HG02970 (cell line): Measurements from ENCODE around the gene VPS25.
"Not testable (repeated sequence)": the region's sequence is repeated elsewhere in the genome, so short reads cannot be mapped to it uniquely, and the experiment has no call there.

Source experiments
- ATAC-seq: cut with Tn5 transposase; IDR thresholded peaks from one replicate; pipeline ENCODE4 v1.9.1; 2021; ENCODE audit warnings: mild to moderate bottlenecking, moderate library complexity, moderate number of reproducible peaks; ENCODE audit not compliant: unreplicated experiment, low FRiP score

Gene VPS25

DNA sequence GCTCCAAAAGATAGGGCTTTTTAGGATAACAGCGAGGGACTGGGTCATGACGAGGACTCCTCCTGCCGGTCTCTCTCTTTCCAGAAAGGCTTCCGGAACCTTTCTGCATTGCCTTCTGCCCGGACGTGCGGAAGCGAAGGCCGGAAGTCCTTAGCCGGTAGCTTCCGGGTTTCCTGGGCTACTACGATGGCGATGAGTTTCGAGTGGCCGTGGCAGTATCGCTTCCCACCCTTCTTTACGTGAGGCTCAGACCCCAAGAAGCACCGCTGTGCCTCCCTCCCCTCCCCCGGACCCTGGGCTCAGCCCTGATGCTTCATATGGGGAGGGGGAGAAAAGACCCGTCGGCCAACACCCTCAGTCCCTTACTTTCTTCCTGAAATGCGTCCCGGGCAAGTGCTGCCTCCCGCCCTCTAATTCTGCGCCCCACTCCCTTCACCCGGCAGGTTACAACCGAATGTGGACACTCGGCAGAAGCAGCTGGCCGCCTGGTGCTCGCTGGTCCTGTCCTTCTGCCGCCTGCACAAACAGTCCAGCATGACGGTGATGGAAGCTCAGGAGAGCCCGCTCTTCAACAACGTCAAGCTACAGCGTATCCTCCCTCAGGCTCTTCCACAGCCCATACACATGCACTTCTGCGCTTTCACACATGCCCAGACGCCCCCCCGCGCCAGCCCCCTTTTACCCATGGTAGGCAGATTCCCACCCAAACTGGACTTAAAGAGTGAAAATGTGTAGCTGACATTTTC lies at the start of gene VPS25:
VPS25 (plus strand) TSS at position 160 of the 746 bp plus-strand sequence; CDS start at position 187, 27 bp downstream.
- ATAC-seq: peak; percentile 76

DNA sequence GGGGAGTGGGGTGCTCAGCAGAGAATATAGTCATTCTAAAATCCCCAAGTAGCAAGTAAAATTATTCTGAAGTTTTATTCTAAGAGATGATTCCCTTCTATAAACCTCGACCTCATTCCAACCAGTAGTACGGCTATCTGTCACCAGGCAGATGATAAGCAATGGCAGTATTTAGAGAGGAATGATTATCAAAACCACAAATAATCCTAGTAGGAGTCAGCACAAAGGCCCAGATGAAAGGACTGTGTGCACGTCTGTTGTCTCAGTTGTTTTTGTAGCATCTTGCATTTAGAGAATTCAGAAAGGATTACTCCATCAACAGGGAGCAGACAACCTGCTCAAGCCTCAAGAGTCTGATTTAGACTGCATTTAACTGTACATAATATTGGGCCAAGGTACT lies 49.6 kb upstream of the VPS25 start:
- no peak for ATAC-seq

DNA sequence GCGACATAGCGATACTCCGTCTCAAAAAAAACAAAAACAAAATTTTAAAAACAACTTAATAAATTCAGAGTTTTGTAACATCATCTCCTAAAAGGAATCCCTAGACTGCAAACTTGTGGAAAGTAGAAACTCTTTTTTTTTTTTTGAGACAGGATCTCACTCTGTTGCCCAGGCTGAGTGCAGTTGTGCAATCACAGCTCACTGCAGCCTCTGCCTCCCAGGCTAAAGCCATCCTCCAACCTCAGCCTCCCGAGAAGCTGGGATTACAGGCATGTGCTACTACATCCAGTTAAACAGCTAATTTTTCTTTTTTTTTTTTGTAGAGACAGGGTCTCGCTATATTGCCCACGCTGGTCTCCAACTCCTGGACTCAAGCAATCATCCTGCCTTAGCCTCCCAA lies 48.1 kb upstream of the VPS25 start:
- ATAC-seq: no peak

DNA sequence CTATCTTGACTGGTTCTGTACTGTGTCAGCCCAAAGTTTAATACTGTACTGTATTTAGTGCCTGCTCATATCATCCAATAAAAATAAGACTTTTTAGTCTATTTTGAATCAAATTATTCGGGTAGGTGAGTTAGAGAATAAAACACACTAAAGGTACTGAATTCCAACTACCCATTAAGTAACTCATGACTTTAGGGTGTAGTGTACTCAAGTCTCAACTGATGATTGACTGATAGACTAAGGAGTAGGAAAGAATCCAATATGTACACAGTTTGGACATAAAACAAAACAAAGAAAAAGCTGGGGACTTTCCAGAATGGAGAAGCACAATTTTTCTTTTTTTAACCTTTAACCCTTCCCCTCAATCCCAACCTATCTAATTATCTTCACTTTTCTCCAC lies 32.5 kb upstream of the VPS25 start:
- ATAC-seq: no peak

DNA sequence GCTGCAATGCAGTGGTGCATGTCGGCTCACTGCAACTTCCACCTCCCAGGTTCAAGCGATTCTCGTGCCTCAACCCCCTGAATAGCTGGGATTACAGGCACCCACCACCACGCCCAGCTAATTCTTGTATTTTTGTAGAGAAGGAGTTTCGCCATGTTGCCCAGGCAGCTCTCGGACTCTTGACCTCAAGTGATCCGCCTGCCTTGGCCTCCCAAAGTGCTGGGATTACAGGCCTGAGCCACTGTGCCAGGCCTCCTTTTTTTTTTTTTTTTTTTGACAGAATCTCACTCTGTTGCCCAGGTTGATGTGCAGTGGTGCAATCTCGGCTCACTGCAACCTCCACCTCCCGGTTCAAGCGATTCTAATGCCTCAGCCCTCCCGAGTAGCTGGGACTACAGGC lies 30.3 kb upstream of the VPS25 start:
- ATAC-seq: not testable (repeated sequence)

DNA sequence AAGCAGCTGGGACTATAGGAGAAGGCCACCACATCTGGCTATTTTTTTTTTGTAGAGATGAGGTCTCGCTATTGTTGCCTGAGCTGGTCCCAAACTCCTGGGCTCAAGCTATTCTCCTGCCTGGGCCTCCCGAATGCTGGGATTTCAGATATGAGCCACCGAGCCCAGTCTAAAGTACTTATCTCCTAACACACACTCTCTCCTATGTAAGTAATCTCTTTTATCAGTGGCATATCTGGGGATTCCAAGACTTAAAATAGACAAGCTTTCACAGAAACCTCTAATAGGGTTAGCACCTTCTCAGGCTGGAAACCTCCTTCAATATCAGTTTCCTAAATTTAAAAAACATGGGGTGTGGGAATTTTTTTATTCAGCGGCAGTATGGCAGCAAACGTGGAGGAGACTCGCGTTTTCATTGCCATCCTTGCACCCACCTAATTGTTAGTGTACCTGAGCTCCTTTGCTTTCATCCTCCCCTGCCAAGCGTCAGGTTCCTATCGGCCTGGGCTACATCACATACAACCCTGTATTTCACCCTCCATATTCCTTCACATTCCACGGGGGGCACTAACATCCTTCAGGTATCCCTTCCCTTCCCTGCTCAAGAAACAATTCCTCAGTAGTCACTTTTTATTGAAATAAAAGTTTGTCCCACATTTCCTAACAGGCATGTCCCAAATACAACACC lies 29.5 kb upstream of the VPS25 start:
- ATAC-seq: no peak

DNA sequence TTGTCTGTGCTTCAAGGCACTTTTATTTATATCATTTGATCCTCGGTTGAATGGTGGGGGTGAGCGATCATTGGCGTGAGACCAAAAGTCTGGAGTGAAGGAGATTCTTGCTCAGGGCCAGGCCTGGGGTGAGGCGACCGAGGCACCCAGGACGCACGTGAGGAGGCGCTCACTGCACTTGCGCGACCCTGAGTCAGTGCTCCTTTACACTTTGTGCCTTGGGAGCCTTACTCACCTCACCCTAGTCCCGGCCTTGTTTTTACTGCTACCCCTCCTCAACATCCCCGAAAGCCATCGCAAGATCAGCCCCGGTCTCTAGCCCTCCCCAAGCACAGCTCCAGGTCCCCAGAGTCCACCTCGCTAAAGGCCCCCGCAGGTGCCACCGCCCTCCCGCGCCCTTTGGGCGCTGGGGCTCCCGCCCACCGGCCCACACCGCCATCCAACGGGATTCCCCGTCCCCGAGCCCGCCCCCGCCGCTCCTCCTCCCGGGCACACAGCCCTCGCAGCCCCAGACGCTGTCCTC lies 28.9 kb upstream of the VPS25 start:
- ATAC-seq: peak; percentile 41

DNA sequence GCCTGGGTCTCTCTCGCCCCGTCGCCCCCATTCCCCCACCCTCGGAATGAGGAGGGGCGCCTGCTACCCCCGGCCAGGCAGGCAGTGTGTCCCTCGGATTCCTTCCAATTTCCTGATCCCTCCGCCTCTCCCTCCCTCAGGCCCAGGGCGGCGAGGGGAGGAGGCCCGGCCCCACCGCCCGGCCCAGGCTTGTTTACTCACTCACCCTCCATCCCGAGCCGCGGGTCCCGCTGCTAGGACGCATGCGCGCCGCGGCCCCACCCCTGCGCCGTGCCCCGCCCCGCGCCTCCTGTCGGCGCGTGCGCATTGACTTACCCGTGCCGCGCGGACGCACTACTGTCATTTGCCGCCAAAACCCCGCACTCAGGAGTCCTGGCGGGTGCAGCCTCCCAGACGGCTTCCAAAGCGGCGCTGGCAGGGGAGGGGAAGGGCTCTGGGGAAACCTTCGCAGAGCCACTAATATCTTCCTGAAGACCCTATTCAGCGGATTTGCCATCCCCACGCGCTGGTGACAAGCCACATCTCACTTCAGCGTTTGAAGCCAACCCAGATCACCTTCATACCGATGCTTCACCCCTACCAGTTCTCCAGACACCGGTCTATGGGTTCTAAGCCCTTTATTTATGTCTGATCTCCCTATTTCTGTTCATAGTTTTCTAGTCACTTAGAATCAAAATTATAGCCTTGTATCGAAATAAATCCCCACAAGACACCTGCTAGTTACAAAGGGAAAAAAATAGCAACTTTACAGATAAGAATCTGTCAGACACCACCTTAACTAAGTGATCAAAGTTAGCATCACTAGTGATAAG lies 28.2 kb upstream of the VPS25 start, which contains the start of gene EZH1:
EZH1 (minus strand) TSS at position 235 of the 812 bp plus-strand sequence. CDS start 16,099 bp downstream, outside the sequence.
- peak; percentile 83 for ATAC-seq

DNA sequence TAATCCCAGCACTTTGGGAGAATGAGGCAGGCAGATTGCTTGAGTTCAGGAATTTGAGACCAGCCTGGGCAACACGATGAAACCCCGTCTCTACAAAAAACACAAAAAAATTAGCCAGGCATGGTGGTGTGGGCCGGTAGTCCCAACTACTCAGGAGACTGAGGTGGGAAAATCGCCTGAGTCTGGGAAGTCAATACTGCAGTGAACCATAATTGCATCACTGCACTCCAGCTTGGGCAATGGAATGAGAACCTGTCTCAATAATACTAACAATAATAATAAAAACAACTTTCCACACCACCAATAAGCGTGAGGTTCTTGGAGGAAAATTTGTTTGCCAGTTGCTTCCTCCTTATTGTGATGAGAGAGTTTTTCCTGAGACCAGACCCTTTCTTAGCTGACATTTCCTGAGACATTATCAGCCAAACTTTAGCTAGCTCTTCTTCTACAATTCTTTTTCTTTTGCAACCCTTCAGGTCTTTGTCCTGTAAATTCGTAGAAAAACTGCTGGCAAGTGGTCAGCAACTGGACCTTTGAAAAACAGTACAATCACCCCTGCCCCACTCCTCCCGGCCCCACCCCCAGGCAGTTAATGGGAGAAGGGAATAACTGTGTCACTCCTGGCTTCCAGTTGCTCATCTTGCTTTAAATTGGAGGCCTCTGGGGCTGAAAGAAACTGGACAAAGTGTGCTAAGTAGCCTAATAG lies 24.9 kb upstream of the VPS25 start:
- no peak for ATAC-seq

DNA sequence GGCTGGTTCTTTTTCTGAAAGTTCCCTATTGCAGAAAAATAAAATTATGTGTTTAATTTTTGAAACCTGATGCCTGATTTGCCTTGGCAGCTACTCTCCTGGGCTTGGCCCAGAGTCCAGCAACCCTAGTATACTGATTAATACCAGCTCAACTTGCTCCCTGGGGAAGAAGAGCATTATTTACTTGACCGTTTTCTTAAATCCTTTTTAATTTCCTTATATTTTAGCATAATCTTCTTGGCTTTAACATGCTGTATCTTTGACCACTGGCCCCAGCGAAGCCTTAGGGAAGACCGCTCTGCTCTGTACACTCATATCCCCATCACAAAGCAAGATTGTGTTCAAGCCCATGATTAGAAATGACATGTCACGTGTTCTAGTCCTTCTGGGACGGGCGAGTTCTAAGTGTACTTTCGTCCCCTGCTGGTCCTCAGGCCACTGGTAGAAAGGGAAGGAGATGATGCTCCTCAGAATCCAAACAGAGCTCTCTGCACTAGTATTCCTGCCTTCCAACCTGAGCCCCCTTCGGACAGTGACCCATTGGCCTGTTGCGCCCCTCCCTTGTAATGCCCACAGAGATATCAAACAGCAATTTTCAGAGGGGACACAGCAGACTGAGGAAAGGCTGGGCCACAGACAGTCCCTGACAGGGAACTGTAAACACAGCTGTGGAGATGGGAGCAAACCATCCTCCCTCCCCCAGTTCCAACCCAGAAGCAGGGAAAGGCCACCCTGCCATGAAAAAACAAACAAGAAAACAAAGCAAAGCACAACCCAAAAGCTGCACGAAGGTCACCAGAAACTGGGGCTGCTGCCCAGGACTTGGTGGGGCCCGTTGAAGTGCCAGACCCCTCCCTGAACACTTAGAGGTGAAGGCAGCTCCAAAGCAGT lies 24.1 kb upstream of the VPS25 start:
- ATAC-seq: no peak

DNA sequence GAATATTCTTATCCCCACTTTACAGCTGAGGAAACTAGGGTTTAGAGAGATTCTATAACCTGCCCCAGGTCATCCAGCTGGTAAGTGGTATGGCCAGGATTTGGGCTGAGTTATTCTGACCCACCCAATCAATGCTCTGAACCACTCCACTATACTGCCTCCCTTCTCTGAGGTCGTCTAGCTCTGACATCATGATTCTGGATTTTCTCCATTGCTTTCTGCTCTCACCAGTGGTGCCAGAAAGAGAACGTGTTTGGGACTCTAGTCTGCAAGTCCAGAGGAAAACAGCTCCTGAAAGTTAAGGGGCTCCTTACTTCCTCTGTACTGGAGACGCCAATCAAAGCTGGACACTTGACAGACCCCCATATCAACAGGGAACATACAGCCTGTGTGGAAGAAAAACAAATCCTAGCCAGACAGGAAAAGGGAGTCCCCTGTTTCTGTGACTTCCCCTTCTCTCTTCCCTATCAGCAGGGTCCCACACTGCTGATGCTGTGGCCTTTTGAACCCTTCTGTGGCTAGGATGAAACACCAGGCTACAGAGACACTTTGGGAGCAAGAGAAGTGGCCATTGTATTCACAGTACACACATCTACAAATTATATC lies 22.4 kb upstream of the VPS25 start:
- ATAC-seq: no peak

DNA sequence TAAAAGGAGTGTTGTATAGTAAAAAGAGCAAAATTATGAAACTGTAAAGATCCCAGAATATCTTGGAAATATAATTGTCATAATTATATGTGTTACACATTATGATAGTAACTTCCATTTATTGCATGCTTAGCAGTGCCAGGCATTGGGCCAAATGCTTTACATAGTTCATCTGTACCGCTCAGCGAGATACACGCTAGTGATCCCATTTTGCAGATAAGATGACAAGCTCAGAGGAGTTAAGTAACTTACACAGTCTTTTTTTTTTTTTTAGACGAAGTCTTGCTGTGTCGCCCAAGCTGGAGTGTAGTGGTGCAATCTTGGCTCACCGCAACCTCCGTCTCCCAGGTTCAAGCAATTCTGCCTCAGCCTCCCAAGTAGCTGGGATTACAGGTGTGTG lies 21.6 kb upstream of the VPS25 start:
- no peak for ATAC-seq

DNA sequence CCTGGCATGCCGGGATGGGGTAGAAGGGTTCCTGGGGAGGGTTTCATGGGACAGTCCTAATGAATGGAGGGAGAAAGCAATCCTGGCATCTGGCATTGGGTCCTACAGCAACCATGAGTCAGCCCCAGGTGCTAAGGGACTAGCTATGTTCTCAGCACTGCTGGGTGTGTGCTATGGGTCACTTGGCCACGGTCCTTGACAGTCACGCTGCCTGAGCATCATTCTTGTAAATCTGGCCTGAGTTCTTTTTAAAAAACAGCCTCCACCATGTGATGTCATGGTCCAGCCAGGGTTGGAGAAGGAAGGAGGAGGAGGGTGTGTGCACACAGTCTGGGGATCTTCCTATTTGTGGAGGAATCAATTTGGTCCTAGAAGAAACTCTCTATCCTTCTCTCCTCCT lies 18.5 kb upstream of the VPS25 start:
- ATAC-seq: no peak

DNA sequence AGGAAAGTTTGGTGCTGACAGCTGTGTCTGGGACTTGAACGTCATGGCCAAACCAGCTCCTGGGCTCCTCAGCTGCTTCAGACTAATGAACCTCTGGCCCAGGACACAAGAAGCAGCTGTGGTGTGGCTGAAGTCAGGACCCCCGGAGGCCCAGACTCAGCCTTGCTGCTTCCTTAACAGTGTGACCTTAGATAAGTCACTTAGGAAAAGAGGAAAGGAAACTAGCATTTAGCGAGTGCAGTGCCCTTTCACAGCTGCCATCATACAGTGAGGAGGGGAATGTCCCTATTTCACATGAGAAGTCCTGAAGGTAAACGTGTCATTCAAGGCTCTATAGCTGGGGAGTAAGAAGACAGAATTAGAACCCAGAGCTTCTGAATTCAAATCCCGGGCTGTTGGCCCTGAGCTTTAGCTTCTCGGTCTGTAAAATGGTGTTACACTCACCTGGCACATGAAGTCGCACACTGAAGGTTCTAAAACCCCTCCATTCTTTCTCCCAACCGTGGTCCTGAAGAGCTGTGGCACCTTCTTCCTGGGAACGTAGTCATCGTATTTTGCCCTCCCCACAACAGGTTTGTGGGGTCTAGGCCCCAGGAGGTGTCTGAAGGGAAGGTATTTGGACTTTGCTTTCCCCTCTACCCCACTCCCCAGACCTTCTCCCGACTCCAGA lies 13.1 kb upstream of the VPS25 start:
- ATAC-seq: no peak

DNA sequence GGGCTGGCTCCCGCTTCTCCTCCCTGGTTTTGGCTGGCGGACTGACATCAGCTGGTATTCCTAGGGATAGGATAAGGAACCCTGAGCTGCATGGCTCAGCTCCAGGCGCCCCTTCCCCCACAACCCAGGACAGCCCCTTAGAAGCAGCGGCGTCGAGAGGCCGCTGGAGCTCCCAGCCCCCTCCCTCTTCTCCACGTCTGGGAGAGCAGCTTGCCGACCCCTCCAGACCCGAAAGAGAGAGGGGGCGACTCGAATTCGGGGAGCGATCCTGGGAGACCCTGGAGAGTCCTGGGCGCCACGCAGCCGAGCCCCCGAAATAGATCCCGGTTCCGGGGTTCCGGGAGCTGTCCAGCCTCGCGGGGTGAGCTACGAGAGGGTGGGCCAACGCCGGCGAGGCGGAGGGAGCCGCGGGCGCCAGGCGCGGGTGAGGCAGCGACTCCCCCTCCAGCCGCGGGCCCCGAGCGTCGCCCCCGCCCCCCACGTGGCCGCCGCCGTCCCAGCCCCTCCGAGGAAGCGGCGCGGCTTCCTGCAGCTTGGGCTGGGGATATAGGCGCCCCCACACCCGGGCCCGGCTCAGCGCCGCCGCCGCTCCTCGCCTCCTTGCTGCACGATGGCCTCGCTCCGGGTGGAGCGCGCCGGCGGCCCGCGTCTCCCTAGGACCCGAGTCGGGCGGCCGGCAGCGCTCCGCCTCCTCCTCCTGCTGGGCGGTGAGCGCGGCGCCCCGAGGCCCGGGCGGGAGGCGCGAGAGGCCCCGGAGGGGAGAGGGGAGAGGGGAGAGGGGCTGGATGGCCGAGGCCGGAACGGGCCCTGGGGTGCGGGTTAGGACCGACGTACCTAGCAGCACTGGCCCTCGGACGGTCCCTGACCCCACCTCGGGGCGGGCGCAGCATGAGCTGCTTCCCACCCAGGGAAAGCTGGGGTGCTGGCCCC lies 12.3 kb upstream of the VPS25 start, which contains the start of gene RAMP2:
RAMP2 (plus strand) TSS at position 576 of the 930 bp plus-strand sequence; CDS start at position 611, 35 bp downstream.
- ATAC-seq: no peak

DNA sequence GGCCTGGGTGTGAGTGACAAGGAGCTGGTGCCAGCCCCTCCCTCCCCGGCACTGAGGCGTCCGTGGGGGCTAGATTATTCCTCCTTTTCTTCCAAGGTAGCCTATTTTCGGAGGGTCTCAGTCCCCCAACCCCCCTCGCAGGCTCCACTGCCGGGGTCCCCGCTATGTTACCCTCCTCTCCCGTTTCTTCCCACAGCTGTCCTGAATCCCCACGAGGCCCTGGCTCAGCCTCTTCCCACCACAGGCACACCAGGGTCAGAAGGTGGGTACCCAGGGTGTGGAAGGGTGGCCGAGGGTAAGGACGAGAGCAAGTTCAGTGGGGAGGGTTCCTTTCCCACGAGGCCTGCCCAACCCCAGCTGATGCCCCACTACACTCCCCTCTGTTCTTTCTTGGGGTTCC lies 11.6 kb upstream of the VPS25 start:
- ATAC-seq: no peak

DNA sequence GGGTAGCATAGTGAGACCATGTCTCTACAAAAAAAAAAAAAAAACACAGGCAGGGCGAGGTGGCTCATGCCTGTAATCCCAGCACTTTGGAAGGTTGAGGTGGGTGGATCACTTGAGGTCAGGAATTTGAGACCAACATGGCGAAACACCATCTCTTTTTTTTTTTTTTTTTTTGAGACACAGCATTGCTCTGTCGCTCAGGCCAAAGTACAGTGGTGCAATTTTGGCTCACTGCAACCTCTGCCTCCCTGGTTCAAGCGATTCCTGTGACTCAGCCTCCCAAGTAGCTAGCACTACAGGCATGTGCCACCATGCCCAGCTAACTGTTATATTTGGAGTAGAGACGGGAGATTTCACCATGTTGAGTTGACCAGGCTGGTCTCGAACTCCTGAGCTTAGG lies 7.1 kb upstream of the VPS25 start:
- no peak for ATAC-seq
